Keratinocyte (primary cell): ENCODE data around the gene WDPCP.

Experiments
- CTCF ChIP-seq, 3 experiments: IDR thresholded peaks in 1 of 3; conservative IDR thresholded peaks in 1 of 3; optimal IDR thresholded peaks in 1 of 3; 2 replicates in 2 of 3; 3 replicates in 1 of 3; pipeline versions ENCODE3 to v1.5.1; 2011; ENCODE audit warnings: low read length in 3 of 3, mild to moderate bottlenecking in 3 of 3, moderate library complexity in 2 of 3, control low read depth in 1 of 3, inconsistent platforms in 1 of 3; ENCODE audit not compliant: insufficient read depth in 2 of 3; ENCODE audit errors: extremely low read depth in 1 of 3
- EZH2 ChIP-seq: IDR thresholded peaks from one replicate; pipeline ENCODE4 v1.6.1; 2012; ENCODE audit warnings: inconsistent platforms, mild to moderate bottlenecking, low read length, moderate library complexity

GRCh38 chr2:63484901-63485300 is 103.4 kb downstream of the WDPCP start:
- TF ChIP-seq CTCF (optimal IDR thresholded peaks at IDR 0.05 in 1 of 3, IDR thresholded peaks at IDR 0.05 in 1 of 3, conservative IDR thresholded peaks at IDR 0.05 in 1 of 3; ENCODE audit: extremely low read depth in 1 of 3, insufficient read depth in 2 of 3, low read length in 3 of 3) (no peak), EZH2 (no peak)
